BJ (cell line): ENCODE data around the gene SERPINA4. TPM values are rescaled to one million over a fixed set of nuclear protein-coding genes. Genes with fewer than 3 reads are reported as not detected.

Experiments used
- CTCF ChIA-PET: fragments of 350-600 bp; formaldehyde crosslinking; extraction: SDS; loops from one replicate; lab custom pipeline; 2021; ENCODE audit warnings: antibody characterized with exemption, inconsistent platforms; lab: Yijun Ruan, JAX
- POLR2A ChIA-PET: fragments of 300-600 bp; sonication (Branson Sonifier 250); formaldehyde crosslinking; extraction: SDS; loops from one replicate; lab custom pipeline; 2021; ENCODE audit warnings: antibody characterized with exemption; lab: Charles Lee
- DNase-seq: peaks from one replicate; pipeline ENCODE4 v3.0.0-alpha.2; 2011; ENCODE audit warnings: low read depth
- H3K27me3 ChIP-seq: 2 replicates; pipeline ENCODE4 v1.6.0; 2011; ENCODE audit warnings: low read length; ENCODE audit not compliant: control insufficient read depth, insufficient read depth
- H3K36me3 ChIP-seq: 2 replicates; pipeline ENCODE4 v1.5.1; 2011; ENCODE audit warnings: low read length; ENCODE audit not compliant: control insufficient read depth, insufficient read depth
- H3K4me3 ChIP-seq: 2 replicates; pipeline ENCODE4 v1.5.1; 2011; ENCODE audit warnings: low read depth, mild to moderate bottlenecking, control low read depth, low read length
- polyA plus RNA-seq: library from polyadenylated mRNA; depleted of rRNA; stranded (reverse); fragments of >200 nt; gene quantifications from 2 replicates; pipeline ENCODE4 v1.2.3, GENCODE V29; 2011
- TF ChIP-seq, protein P1 (sequence below): IDR thresholded peaks from 2 replicates; pipeline ENCODE4 v1.5.1; 2011; ENCODE audit warnings: low read depth, mild to moderate bottlenecking, control low read depth, inconsistent platforms, low read length, moderate library complexity; ENCODE audit not compliant: insufficient read depth

The SERPINA4 gene
- polyA plus RNA-seq, 1 experiment: not detected

DNA sequence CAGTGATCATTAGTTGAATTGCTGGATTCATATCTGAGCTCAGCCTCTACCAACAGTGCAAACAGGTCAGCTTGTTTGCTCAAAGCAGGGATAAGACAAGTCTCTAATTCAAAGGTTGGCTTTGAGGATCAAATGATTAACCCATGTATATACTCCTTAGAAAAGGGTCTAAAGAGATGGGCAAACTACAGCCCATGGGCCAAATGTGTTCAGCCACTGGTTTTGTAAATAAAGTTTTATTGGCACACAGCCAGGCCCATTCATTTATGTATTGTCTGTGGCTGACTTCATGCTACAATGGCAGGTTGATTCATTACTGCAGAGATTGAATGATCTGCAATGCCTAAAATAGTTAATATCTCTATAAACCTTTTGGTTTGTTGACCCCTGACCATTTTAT is 3.1 kb downstream of the SERPINA4 start:
- POLR2A ChIA-PET: no interaction called here
- DNase-seq: no peak
- CTCF ChIA-PET: no interaction called here
- TF ChIP-seq, protein P1, sequence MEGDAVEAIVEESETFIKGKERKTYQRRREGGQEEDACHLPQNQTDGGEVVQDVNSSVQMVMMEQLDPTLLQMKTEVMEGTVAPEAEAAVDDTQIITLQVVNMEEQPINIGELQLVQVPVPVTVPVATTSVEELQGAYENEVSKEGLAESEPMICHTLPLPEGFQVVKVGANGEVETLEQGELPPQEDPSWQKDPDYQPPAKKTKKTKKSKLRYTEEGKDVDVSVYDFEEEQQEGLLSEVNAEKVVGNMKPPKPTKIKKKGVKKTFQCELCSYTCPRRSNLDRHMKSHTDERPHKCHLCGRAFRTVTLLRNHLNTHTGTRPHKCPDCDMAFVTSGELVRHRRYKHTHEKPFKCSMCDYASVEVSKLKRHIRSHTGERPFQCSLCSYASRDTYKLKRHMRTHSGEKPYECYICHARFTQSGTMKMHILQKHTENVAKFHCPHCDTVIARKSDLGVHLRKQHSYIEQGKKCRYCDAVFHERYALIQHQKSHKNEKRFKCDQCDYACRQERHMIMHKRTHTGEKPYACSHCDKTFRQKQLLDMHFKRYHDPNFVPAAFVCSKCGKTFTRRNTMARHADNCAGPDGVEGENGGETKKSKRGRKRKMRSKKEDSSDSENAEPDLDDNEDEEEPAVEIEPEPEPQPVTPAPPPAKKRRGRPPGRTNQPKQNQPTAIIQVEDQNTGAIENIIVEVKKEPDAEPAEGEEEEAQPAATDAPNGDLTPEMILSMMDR: no peak
- H3K36me3 ChIP-seq: no peaks in the 10 kb centered on the region
- H3K27me3 ChIP-seq: no peaks in the 10 kb centered on the region
- no peak overlapping the region for H3K4me3 ChIP-seq

GRCh38 chr14:94568186-94568585 is 6.9 kb downstream of the SERPINA4 start:
- H3K27me3 ChIP-seq: no peaks in the 10 kb centered on the region
- TF ChIP-seq, protein P1: no peak
- DNase-seq: no peak
- ChIA-PET CTCF (interaction anchor here (0.9 to 4.8 kb wide), 3 partner anchors 10 to 19 kb away, joined by 3 to 27 read pairs (median 4); no protein-coding TSS in a partner anchor), POLR2A (no interaction called here)
- no peaks in the 10 kb centered on the region for H3K36me3 ChIP-seq
- no peak overlapping the region for H3K4me3 ChIP-seq

GRCh38 chr14:94569381-94570001 is 8.2 kb downstream of the SERPINA4 start:
- no peak overlapping the region for H3K4me3 ChIP-seq
- no peaks in the 10 kb centered on the region for H3K36me3 ChIP-seq
- no peaks in the 10 kb centered on the region for H3K27me3 ChIP-seq
- DNase-seq: no peak
- POLR2A ChIA-PET: no interaction called here
- CTCF ChIA-PET: interaction anchor here (1.0 to 4.8 kb wide), 2 partner anchors 9 to 20 kb away, joined by 3 to 27 read pairs; no protein-coding TSS in a partner anchor
- TF ChIP-seq, protein P1: no peak

DNA sequence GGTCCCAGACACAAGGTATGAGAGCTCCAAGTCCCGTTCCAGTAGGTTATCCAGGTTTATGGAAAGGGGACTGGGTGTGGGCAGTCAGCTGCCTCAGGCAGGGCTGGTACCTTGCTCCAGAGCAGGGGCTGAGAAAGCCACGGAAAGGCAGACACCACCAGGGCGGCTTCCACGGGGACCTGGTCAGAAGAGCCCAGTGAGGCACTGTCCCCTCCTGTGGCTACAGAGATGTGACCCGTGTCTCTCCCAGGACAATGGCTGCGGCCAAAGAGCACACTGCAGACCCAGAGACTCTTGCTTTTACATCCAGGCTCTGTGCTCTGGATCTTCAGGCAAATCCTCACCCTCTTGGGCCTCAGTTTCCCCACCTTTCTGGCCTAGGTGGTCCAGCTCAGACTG is 8.8 kb downstream of the SERPINA4 start:
- no peak overlapping the region for H3K4me3 ChIP-seq
- TF ChIP-seq, protein P1: no peak
- CTCF ChIA-PET: interaction anchor here (4.8 kb wide), 1 partner anchor 20 kb away, joined by 27 read pairs; no protein-coding TSS in a partner anchor
- no peaks in the 10 kb centered on the region for H3K36me3 ChIP-seq
- no peak for DNase-seq
- POLR2A ChIA-PET: no interaction called here
- H3K27me3 ChIP-seq: no peaks in the 10 kb centered on the region

DNA sequence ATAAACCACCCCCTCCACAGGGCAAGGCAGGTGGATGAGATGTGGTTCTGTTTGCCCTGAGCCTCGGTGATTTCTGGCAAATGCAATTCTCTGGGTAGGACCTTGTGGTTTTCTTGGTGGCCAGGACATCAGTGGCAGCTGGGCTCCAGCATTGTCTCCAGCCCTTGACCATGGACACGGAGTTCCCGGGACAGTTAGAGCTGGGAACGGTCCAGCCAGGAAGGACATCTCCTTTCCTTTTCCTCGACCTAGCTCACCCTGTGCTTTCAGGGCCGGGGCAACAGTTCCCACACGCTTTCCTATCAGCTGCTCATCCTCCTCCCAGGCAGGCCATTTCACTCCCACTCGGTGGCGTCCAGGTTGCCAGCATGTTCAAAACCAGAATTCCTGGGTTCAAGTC is 9.2 kb downstream of the SERPINA4 start:
- ChIA-PET CTCF (interaction anchor here (4.8 kb wide), 1 partner anchor 21 kb away, joined by 27 read pairs; no protein-coding TSS in a partner anchor), POLR2A (no interaction called here)
- H3K4me3 ChIP-seq: no peak overlapping the region
- TF ChIP-seq, protein P1: no peak
- no peaks in the 10 kb centered on the region for H3K27me3 ChIP-seq
- no peak for DNase-seq
- H3K36me3 ChIP-seq: no peaks in the 10 kb centered on the region
